HCT116 (cell line): ENCODE measurements around the gene POLR2H.

ENCODE experiments used
- CTCF ChIP-seq, 3 experiments: fragments of 200-600 bp in 1 of 3; sonication (generic) in 1 of 3; IDR thresholded peaks in 2 of 3; conservative IDR thresholded peaks in 1 of 3; 2 replicates each; pipeline ENCODE4 v1.5.1; 2012 to 2017; ENCODE audit warnings: low read depth in 2 of 3, low read length in 2 of 3, antibody characterized with exemption in 1 of 3, borderline replicate concordance in 1 of 3, control low read depth in 1 of 3, mild to moderate bottlenecking in 1 of 3, mixed read lengths in 1 of 3, mixed run types in 1 of 3, moderate library complexity in 1 of 3; ENCODE audit not compliant: insufficient read depth in 1 of 3
- ZNF274 ChIP-seq: fragments of 200-500 bp; sonication (Bioruptor generic); IDR thresholded peaks from 2 replicates; pipeline ENCODE4 v1.6.1; 2014; ENCODE audit warnings: mild to moderate bottlenecking, low read depth, low read length, inconsistent platforms

GRCh38 chr3:184377374-184377773, 15.9 kb downstream of the POLR2H start:
- TF ChIP-seq ZNF274 (no peak), CTCF (IDR thresholded peaks at IDR 0.05 in 2 of 3, conservative IDR thresholded peaks at IDR 0.05 in 1 of 3; ENCODE audit: borderline replicate concordance in 1 of 3, insufficient read depth in 1 of 3, low read depth in 2 of 3, low read length in 2 of 3) (no peak)
